Right lobe of liver (tissue), 6 donors: ENCODE measurements around the gene MAP7D1. TPM values are rescaled to one million over a fixed set of nuclear protein-coding genes. Genes with fewer than 3 reads are reported as not detected.

Experiments used
- ATAC-seq, 4 donors: fragments of 200-7000 bp; cut with Tn5 transposase; one replicate each; pipeline ENCODE4 v1.9.1; 2020; ENCODE audit warnings: mild to moderate bottlenecking in 4 of 4, moderate library complexity in 4 of 4
- DNase-seq, 3 donors: peaks; one replicate each; pipeline ENCODE4 v3.0.0-alpha.2; 2020
- H3K27ac ChIP-seq, 3 donors: fragments of 200-600 bp; one replicate each; pipeline ENCODE4 v1.8.0; 2022
- H3K27me3 ChIP-seq, 2 donors: fragments of 200-600 bp; one replicate each; pipeline ENCODE4 v1.8.0; 2022
- H3K36me3 ChIP-seq, 4 donors: fragments of 200-600 bp; sonication (generic) in 1 of 4; one replicate each; pipeline versions ENCODE4 v1.5.1 to v1.8.0; 2017 to 2022; ENCODE audit warnings: control low read depth in 1 of 4
- H3K4me1 ChIP-seq, 4 donors: fragments of 200-600 bp; sonication (generic) in 1 of 4; one replicate each; pipeline versions ENCODE4 v1.5.1 to v1.8.0; 2017 to 2022; ENCODE audit warnings: control low read depth in 1 of 4
- H3K4me3 ChIP-seq, 3 donors: fragments of 200-600 bp; one replicate each; pipeline ENCODE4 v1.8.0; 2022
- H3K9me3 ChIP-seq, 4 donors: fragments of 200-600 bp; sonication (generic) in 1 of 4; one replicate each; pipeline versions ENCODE4 v1.5.1 to v1.8.0; 2017 to 2022; ENCODE audit warnings: control low read depth in 1 of 4
- POLR2A ChIP-seq: fragments of 450-650 bp; IDR thresholded peaks from one replicate; pipeline ENCODE4 v1.6.1; 2017; ENCODE audit warnings: antibody characterized with exemption, mild to moderate bottlenecking
- WGBS: methylation state at CpG from one replicate; pipeline ENCODE4 v1.1.6; 2018; ENCODE audit warnings: low coverage, low lambda C conversion rate; ENCODE audit not compliant: insufficient coverage; ENCODE audit errors: missing lambda C conversion rate; 5-methylcytosine and 5-hydroxymethylcytosine counted together
- intact Hi-C, 2 donors: fragments of 100-400 bp; cut with DNase I; formaldehyde crosslinking; loops; one replicate each; pipeline versions ENCODE4 v1.11.2 to v1.14.1; 2022
- total RNA-seq, 6 experiments: library from RNA; depleted of rRNA in 2 of 6; stranded (reverse); fragments of >200 nt in 2 of 6; fragmentation: NEBNext Ultra II Directional in 3 of 6; extraction: Animal tissue kit (Norgen Biotek cat#: 25700) in 3 of 6; gene quantifications; one replicate each; pipeline versions ENCODE4 v1.1.0 to v1.2.4, GENCODE V29; 2016 to 2023
- TF ChIP-seq, protein P1 (sequence below), 4 donors: fragments of 200-600 bp in 3 of 4; fragments of 450-650 bp in 1 of 4; IDR thresholded peaks; one replicate each; pipeline versions ENCODE4 v1.5.1 to v1.8.0; 2016 to 2022; ENCODE audit warnings: antibody characterized with exemption in 4 of 4, mild to moderate bottlenecking in 2 of 4
- donor health status: DM: no; HTN: yes; CAD: no.
- donor health status: DM: no; HTN: no; CAD: no.
- donor health status: DM: no; HTN: no; CAD: no.
- donor health status: DM: no; HTN: yes; CAD: no.
- donor health status: DM: no; HTN: yes; CAD: no.

The MAP7D1 gene
- total RNA-seq, 6 experiments from 2014 or later = 10.2 to 28.2 (median 15.8) TPM

DNA sequence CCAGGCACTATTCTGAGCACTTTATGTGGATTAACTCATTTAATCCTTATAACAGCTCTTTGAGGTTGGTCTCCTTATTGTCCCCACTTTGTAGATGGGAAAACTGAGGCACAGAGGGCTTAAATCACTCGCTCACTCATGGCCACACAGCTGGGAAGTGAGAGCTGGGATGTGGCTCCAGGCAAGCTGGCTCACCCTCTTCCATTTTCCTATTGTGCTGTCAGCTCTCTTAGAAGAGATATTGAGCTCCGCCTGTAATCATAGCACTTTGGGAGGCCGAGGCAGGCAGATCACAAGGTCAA lies 27.1 kb upstream of the MAP7D1 start:
- no peaks in the 10 kb centered on the region for H3K4me1 ChIP-seq
- TF ChIP-seq POLR2A = no peak
- TF ChIP-seq, protein P1, sequence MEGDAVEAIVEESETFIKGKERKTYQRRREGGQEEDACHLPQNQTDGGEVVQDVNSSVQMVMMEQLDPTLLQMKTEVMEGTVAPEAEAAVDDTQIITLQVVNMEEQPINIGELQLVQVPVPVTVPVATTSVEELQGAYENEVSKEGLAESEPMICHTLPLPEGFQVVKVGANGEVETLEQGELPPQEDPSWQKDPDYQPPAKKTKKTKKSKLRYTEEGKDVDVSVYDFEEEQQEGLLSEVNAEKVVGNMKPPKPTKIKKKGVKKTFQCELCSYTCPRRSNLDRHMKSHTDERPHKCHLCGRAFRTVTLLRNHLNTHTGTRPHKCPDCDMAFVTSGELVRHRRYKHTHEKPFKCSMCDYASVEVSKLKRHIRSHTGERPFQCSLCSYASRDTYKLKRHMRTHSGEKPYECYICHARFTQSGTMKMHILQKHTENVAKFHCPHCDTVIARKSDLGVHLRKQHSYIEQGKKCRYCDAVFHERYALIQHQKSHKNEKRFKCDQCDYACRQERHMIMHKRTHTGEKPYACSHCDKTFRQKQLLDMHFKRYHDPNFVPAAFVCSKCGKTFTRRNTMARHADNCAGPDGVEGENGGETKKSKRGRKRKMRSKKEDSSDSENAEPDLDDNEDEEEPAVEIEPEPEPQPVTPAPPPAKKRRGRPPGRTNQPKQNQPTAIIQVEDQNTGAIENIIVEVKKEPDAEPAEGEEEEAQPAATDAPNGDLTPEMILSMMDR (IDR thresholded peaks at IDR 0.05) = no peak
- DNase-seq (no peak), ATAC-seq (no peak)
- no peaks in the 10 kb centered on the region for H3K36me3 ChIP-seq
- H3K4me3 ChIP-seq = no peak overlapping the region
- intact Hi-C loops = no loop called here
- H3K27ac ChIP-seq = no peak overlapping the region
- H3K27me3 ChIP-seq = no peaks in the 10 kb centered on the region
- 100% methylated on average over 3 of the region's 3 CpGs for WGBS
- H3K9me3 ChIP-seq = no peaks in the 10 kb centered on the region

DNA sequence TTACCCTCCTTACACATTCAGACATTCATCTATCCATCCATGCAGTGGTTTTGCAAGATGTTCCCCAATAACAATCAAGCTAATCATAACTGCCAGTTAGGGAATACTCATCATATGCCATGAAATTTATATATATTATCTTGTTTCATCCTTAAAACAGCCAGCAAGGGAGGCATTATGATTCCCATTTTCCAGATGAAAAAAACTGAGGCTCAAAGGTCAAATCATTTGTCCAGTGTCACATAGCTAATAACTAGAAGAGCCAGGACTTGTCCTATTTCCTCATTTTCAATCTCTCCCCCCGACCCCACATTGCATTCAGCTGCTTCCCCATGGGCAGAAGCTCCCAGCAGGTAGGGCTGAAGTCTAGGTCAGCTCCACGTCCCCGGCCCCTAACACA lies 23.9 kb upstream of the MAP7D1 start:
- DNase-seq (no peak), ATAC-seq (no peak)
- 77% methylated on average over 3 of the region's 3 CpGs for WGBS
- Histone ChIP-seq H3K4me1 (no peaks in the 10 kb centered on the region), H3K9me3 (no peaks in the 10 kb centered on the region), H3K4me3 (no peak overlapping the region), H3K27me3 (no peaks in the 10 kb centered on the region), H3K27ac (no peak overlapping the region), H3K36me3 (peaks cover 0 to 6% (median under 1%) of the 10 kb centered on the region in 4 donors)
- TF ChIP-seq POLR2A = no peak
- TF ChIP-seq, protein P1 (IDR thresholded peaks at IDR 0.05) = no peak
- intact Hi-C loops = no loop called here

DNA sequence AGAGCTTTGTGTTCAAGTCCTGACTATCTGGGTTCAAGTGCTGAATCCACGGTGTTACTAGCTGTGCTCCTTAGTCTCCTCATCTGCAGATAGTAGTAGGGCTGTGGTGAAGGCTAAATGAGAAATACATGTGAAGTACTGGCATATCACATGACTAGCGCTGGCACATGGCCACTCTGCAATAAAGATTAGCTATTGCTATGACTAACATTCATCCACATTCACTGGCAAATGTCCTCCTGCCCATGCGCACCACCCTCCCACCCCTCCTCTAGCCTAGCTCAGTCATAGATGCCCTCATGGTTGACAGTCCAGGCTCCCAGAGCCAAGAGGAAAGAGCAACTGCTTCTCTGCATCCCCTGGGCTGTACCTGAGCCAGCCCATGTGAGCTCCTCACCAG lies 22.5 kb upstream of the MAP7D1 start:
- no peak overlapping the region for H3K4me3 ChIP-seq
- WGBS = 78% methylated on average over 3 of the region's 3 CpGs
- H3K27me3 ChIP-seq = no peaks in the 10 kb centered on the region
- H3K9me3 ChIP-seq = no peaks in the 10 kb centered on the region
- intact Hi-C loops = no loop called here
- no peaks in the 10 kb centered on the region for H3K4me1 ChIP-seq
- H3K27ac ChIP-seq = no peak overlapping the region
- H3K36me3 ChIP-seq = peaks cover 0 to 20% (median 8%) of the 10 kb centered on the region in 4 donors
- ATAC-seq = peak in 2 of 4 donors; percentile 17 to 44
- DNase-seq = no peak
- TF ChIP-seq POLR2A = no peak
- TF ChIP-seq, protein P1 (IDR thresholded peaks at IDR 0.05) = no peak

DNA sequence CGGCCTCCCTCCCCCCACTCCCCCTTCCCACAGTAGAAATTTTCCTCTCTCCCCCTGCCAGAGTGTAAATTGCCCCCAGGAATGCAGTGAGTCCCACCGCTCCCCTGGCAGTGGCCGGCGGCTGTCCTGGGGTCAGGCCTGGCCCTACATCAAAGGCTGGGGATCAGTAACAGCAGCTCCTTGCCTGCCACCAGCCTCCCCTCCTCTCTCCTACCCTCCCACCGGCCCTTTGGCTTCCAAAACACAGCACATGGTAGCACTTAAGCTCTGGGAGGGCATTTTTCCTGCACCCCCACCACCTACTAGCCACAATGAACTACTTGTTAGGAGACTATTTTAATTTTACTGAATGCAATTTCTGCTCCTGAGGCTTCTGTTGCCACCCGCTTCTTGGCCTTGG lies 21.9 kb upstream of the MAP7D1 start:
- WGBS = 75% methylated on average over 2 of the region's 6 CpGs
- Histone ChIP-seq H3K9me3 (no peaks in the 10 kb centered on the region), H3K36me3 (peaks cover 0 to 24% (median 8%) of the 10 kb centered on the region in 4 donors), H3K27me3 (no peaks in the 10 kb centered on the region), H3K4me1 (no peaks in the 10 kb centered on the region), H3K4me3 (no peak overlapping the region), H3K27ac (no peak overlapping the region)
- intact Hi-C loops = no loop called here
- ATAC-seq (no peak), DNase-seq (no peak)
- no peak for TF ChIP-seq POLR2A
- TF ChIP-seq, protein P1 (IDR thresholded peaks at IDR 0.05) = no peak
